Heart left ventricle (tissue), 13 donors: ENCODE measurements around the gene COX5B.

ENCODE experiments used
- POLR2A ChIP-seq, 2 donors: fragments of 450-650 bp; IDR thresholded peaks; one replicate each; pipeline ENCODE4 v1.6.1; 2017; ENCODE audit warnings: antibody characterized with exemption in 2 of 2, mild to moderate bottlenecking in 2 of 2, moderate library complexity in 2 of 2
- TF ChIP-seq, protein P1 (sequence below), 12 donors: fragments of 200-600 bp; sonication (generic) in 4 of 12; IDR thresholded peaks; one replicate each; pipeline versions ENCODE4 v1.5.0 to v1.8.0; 2018 to 2022; ENCODE audit warnings: antibody characterized with exemption in 12 of 12, mild to moderate bottlenecking in 5 of 12
- donor health status: ischemic (EF 13 %, LVEDD 7.1; RV severe dilation, severe dysfunction).
- donor health status: DM: no; HTN: yes; CAD: no.
- donor health status: DM: no; HTN: no; CAD: no.
- donor health status: ischemic (EF 25% LVEDD 6.9; RV normal size, moderate dysfunction).
- donor health status: ischemic (EF 25% LVEDD 5.7; RV mildly dilated, moderate dysfunction).
- donor health status: ischemic (EF 35%, LVEDD 5.7; RV mildly dilated, moderate dysfunction).
- donor health status: nonischemic (EF 11% LVEDD 7.7; RV severe dilation, severe dysfunction).
- donor health status: DM: yes; HTN: yes; CAD: no.
- donor health status: PGD.
- donor health status: ischemic (EF 29% LVEDD 5.4; RV normal size, mild dysfunction).
- donor health status: nonischemic (EF 23%, LVEDD 6.1; RV moderate dilation, normal function).

DNA sequence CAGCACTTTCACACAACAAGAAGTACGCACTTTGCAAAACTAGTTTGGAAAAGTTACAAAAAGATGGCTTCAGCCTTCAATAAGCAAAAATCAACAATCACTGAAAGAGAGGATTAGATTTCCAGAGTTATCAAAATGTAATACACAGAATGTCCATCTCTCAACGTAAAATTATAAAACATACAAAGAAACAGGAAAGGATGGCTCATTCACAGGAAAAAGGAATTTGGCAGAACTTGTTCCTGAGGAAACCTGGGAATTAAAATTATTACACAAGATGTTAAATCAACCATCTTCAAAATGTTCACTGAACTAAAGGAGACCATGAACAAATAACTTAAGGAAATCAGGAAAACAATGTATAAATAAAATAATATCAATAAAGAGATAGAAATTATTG, 31.6 kb downstream of the COX5B start:
- TF ChIP-seq, protein P1, sequence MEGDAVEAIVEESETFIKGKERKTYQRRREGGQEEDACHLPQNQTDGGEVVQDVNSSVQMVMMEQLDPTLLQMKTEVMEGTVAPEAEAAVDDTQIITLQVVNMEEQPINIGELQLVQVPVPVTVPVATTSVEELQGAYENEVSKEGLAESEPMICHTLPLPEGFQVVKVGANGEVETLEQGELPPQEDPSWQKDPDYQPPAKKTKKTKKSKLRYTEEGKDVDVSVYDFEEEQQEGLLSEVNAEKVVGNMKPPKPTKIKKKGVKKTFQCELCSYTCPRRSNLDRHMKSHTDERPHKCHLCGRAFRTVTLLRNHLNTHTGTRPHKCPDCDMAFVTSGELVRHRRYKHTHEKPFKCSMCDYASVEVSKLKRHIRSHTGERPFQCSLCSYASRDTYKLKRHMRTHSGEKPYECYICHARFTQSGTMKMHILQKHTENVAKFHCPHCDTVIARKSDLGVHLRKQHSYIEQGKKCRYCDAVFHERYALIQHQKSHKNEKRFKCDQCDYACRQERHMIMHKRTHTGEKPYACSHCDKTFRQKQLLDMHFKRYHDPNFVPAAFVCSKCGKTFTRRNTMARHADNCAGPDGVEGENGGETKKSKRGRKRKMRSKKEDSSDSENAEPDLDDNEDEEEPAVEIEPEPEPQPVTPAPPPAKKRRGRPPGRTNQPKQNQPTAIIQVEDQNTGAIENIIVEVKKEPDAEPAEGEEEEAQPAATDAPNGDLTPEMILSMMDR (IDR thresholded peaks at IDR 0.05): no peak
- TF ChIP-seq POLR2A (IDR thresholded peaks at IDR 0.05): no peak
